Ectodermal cell (in vitro differentiated cells): ENCODE data around the gene PGBD5.

Experiments
- H3K27ac ChIP-seq: 2 replicates; pipeline ENCODE4 v1.7.0; 2013; ENCODE audit warnings: mild to moderate bottlenecking, low read depth, low read length; ENCODE audit not compliant: insufficient read depth, poor library complexity, severe bottlenecking
- H3K27me3 ChIP-seq: 2 replicates; pipeline ENCODE4 v1.7.0; 2013; ENCODE audit warnings: mild to moderate bottlenecking, low read length; ENCODE audit not compliant: insufficient read depth, control insufficient read depth, poor library complexity, severe bottlenecking
- H3K36me3 ChIP-seq: one replicate; pipeline ENCODE4 v1.7.0; 2013; ENCODE audit warnings: low read length; ENCODE audit not compliant: control insufficient read depth, insufficient read depth
- H3K4me1 ChIP-seq: one replicate; pipeline ENCODE4 v1.7.0; 2013; ENCODE audit warnings: low read length; ENCODE audit not compliant: control insufficient read depth, insufficient read depth
- H3K4me3 ChIP-seq: 2 replicates; pipeline ENCODE4 v1.7.0; 2013; ENCODE audit warnings: low read depth, low read length, control low read depth; ENCODE audit not compliant: insufficient read depth
- H3K9me3 ChIP-seq: 2 replicates; pipeline ENCODE4 v1.7.0; 2013; ENCODE audit warnings: mild to moderate bottlenecking, low read length, moderate library complexity; ENCODE audit not compliant: control insufficient read depth
- whole genome bisulfite sequencing, 2 experiments: methylation state at CpG; one replicate each; pipeline ENCODE4 v1.1.7; 2013; ENCODE audit warnings: missing lambda C conversion rate in 2 of 2; 5-methylcytosine and 5-hydroxymethylcytosine counted together

PGBD5 gene

GRCh38 chr1:230355128-230355527 lies 71.0 kb downstream of the PGBD5 start:
- no peak overlapping the region for H3K27ac ChIP-seq

DNA sequence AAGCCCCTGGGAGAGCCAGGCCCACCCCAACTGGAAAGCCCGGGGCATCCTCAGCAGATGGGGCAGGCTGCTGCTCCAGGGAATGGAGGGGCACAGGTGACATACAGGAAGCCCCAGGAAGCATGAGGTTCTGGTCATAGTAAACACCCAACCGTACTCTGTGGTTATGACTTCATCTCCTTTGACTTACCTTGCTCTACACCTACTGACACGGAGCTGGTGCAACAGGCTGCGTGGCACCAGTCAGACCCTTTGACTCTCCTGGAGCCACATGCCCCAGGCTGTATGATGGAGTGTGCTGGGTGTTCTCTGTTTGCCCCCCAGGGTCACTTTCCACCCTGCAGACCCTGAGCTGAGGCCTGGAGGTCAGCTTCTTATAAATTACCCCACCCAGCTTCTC lies 72.1 kb downstream of the PGBD5 start:
- H3K9me3 ChIP-seq: no peaks in the 10 kb centered on the region
- H3K4me1 ChIP-seq: no peaks in the 10 kb centered on the region
- no peaks in the 10 kb centered on the region for H3K36me3 ChIP-seq
- WGBS, 2 experiments: 94 to 96% methylated on average over 4 of the region's 4 CpGs
- H3K27ac ChIP-seq: no peak overlapping the region
- H3K4me3 ChIP-seq: no peak overlapping the region
- no peaks in the 10 kb centered on the region for H3K27me3 ChIP-seq

More at GRCh38 chr1:230355128-230355527, 71.0 kb downstream of the PGBD5 start:
- 93% methylated on average over 4 of the region's 4 CpGs for WGBS, 2 experiments
- no peaks in the 10 kb centered on the region for H3K4me1 ChIP-seq
- no peaks in the 10 kb centered on the region for H3K27me3 ChIP-seq
- H3K36me3 ChIP-seq: no peaks in the 10 kb centered on the region
- H3K4me3 ChIP-seq: no peak overlapping the region
- no peaks in the 10 kb centered on the region for H3K9me3 ChIP-seq

DNA sequence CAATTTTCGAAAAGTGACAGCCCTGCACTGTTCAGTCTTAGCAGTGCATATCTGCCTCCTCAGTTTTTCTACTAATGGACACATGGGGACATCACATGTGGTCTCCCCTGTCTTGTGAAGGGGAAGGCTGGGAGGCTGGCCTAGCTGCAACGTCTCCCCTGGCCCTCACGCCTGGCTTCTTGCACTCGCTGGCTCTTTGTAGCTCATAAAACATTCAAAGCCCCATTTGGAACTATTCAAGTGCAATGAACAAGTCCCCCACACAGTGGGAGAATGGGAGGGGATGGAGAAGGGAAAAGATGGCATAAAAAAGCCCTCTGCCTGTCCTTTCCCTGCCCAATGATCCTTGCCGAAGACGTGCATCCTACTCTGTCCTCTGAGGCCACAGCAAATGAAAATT lies 73.6 kb downstream of the PGBD5 start:
- Histone ChIP-seq H3K27ac (no peak overlapping the region), H3K4me3 (no peak overlapping the region), H3K9me3 (no peaks in the 10 kb centered on the region), H3K27me3 (no peaks in the 10 kb centered on the region), H3K4me1 (peaks cover 11% of the 10 kb centered on the region), H3K36me3 (no peaks in the 10 kb centered on the region)
- WGBS, 2 experiments: 86 to 88% methylated on average over 6 of the region's 6 CpGs

- WGBS, 2 experiments: 85 to 86% methylated on average over 5 to 6 of the region's 6 CpGs
- no peaks in the 10 kb centered on the region for H3K36me3 ChIP-seq
- no peak overlapping the region for H3K27ac ChIP-seq
- H3K4me1 ChIP-seq: peaks cover 11% of the 10 kb centered on the region
- H3K4me3 ChIP-seq: no peak overlapping the region
- no peaks in the 10 kb centered on the region for H3K27me3 ChIP-seq
- H3K9me3 ChIP-seq: no peaks in the 10 kb centered on the region
These were observed 74.1 kb downstream of the PGBD5 start for GRCh38 chr1:230351983-230352382.

DNA sequence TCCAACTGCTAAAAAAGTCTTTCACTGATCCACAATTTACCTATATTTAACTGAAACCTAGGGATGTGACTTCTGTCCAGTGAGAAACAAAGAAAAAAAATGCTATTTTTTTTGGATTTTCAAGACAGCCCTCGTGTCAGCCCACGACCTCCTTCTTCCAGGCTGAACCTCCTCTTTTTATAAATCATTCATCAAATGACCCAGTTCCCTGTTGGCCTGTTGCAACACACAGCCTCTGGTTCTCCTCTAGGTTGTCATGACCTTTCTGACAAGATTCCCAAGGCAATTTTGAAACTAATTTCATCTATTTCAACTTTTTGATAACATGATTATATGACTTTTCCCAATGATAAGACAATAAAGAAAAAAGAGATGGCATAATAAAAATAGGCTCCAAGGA lies 74.6 kb downstream of the PGBD5 start:
- Histone ChIP-seq H3K4me3 (no peak overlapping the region), H3K4me1 (peaks cover 11% of the 10 kb centered on the region), H3K27ac (no peak overlapping the region), H3K36me3 (no peaks in the 10 kb centered on the region), H3K27me3 (no peaks in the 10 kb centered on the region), H3K9me3 (no peaks in the 10 kb centered on the region)
- whole genome bisulfite sequencing, 2 experiments: 92 to 93% methylated on average over 2 of the region's 2 CpGs

- H3K36me3 ChIP-seq: no peaks in the 10 kb centered on the region
- WGBS, 2 experiments: 90 to 91% methylated on average over 13 of the region's 13 CpGs
- no peaks in the 10 kb centered on the region for H3K27me3 ChIP-seq
- no peak overlapping the region for H3K27ac ChIP-seq
- H3K4me1 ChIP-seq: peaks cover 11% of the 10 kb centered on the region
- no peaks in the 10 kb centered on the region for H3K9me3 ChIP-seq
- H3K4me3 ChIP-seq: no peak overlapping the region
These were observed 75.8 kb downstream of the PGBD5 start for GRCh38 chr1:230350208-230350921.

DNA sequence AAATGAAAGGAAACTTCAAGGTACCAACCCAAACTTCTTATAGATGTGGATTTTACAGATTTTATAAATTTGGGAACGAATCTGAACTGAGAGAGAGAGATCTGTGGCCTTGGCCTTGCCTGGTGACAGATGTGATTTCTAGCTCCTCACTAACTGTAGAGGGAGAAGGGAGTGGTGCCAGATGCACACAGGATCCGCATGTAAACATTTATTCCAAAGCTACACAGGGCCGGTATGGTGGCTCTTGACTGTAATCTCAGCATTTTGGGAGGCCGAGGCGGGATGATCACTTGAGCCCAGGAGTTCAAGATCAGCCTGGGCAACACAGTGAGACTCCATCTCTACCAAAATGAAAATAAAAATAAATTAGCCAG lies 77.1 kb downstream of the PGBD5 start:
- Histone ChIP-seq H3K36me3 (no peaks in the 10 kb centered on the region), H3K4me3 (no peak overlapping the region), H3K27ac (no peak overlapping the region), H3K27me3 (no peaks in the 10 kb centered on the region), H3K4me1 (peaks cover 11% of the 10 kb centered on the region), H3K9me3 (no peaks in the 10 kb centered on the region)
- WGBS, 2 experiments: 90 to 95% methylated on average over 5 of the region's 5 CpGs

- Histone ChIP-seq H3K27ac (no peak overlapping the region), H3K4me3 (no peak overlapping the region), H3K36me3 (no peaks in the 10 kb centered on the region), H3K4me1 (peaks cover 11% of the 10 kb centered on the region), H3K27me3 (no peaks in the 10 kb centered on the region), H3K9me3 (no peaks in the 10 kb centered on the region)
- WGBS, 2 experiments: 86 to 88% methylated on average over 9 of the region's 9 CpGs
These were observed 77.6 kb downstream of the PGBD5 start for GRCh38 chr1:230348386-230349019.

DNA sequence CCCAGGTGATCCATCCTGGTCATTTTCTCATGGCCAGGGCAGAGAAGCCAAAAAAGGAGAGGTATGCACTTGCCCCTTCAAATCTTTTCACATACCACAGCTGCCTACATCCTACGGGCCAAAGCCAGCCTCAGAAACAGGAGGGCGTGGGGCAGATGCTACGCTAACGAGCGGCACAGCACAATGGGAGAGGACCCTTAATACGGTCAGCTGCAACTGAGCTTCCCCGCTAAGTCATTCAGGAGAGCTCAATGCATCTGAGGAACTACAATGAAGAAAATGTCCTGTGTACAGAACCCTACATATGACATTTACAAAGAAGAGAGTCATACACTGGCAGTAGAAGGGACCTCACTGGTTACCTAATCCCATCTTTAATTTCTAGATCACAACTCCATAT lies 78.2 kb downstream of the PGBD5 start:
- WGBS, 2 experiments: 75 to 80% methylated on average over 7 of the region's 7 CpGs
- Histone ChIP-seq H3K27ac (no peak overlapping the region), H3K27me3 (no peaks in the 10 kb centered on the region), H3K9me3 (no peaks in the 10 kb centered on the region), H3K4me3 (no peak overlapping the region), H3K36me3 (no peaks in the 10 kb centered on the region), H3K4me1 (peaks cover 11% of the 10 kb centered on the region)

GRCh38 chr1:230345139-230345885 lies 80.8 kb downstream of the PGBD5 start:
- WGBS, 2 experiments: 95% methylated on average over 5 to 7 of the region's 7 CpGs
- H3K27me3 ChIP-seq: no peaks in the 10 kb centered on the region
- H3K4me1 ChIP-seq: peaks cover 11% of the 10 kb centered on the region
- H3K4me3 ChIP-seq: no peak overlapping the region
- H3K9me3 ChIP-seq: no peaks in the 10 kb centered on the region
- no peak overlapping the region for H3K27ac ChIP-seq
- no peaks in the 10 kb centered on the region for H3K36me3 ChIP-seq
